Superior temporal gyrus (tissue), 1 donor: ENCODE results near the gene PVR.
"Not testable (repeated sequence)": the region's sequence is repeated elsewhere in the genome, so short reads cannot be mapped to it uniquely, and the experiment has no call there.

Experiments used
- DNase-seq: peaks from one replicate; pipeline ENCODE4 v3.0.0-alpha.2; 2016; ENCODE audit errors: extremely low spot score

PVR gene, protein sequence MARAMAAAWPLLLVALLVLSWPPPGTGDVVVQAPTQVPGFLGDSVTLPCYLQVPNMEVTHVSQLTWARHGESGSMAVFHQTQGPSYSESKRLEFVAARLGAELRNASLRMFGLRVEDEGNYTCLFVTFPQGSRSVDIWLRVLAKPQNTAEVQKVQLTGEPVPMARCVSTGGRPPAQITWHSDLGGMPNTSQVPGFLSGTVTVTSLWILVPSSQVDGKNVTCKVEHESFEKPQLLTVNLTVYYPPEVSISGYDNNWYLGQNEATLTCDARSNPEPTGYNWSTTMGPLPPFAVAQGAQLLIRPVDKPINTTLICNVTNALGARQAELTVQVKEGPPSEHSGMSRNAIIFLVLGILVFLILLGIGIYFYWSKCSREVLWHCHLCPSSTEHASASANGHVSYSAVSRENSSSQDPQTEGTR

DNA sequence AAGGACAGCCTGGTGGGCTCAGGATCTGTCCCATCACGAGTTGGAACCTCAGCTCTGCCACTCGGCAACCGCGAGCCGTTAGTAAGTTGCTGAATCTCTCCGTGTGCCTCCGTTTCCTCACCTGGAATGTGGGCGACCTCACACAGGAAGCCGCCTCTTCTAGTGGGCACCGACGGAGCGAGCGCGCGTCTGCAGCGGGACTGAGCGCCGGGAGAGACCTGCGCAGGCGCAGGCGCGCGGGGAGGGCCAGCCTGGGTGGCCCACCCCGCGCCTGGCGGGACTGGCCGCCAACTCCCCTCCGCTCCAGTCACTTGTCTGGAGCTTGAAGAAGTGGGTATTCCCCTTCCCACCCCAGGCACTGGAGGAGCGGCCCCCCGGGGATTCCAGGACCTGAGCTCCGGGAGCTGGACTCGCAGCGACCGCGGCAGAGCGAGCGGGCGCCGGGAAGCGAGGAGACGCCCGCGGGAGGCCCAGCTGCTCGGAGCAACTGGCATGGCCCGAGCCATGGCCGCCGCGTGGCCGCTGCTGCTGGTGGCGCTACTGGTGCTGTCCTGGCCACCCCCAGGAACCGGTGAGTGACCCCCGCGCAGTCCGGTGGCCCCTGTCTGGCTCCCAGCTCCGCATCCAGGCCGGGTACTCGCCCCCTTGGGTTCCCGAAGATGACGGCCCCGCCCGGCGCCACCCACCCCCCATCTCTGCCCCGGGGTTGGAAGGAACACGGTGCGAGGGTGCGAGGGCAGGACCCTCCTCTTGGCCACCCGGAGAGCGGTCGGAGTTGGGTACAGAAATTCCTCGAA, at the start of gene PVR:
TSS of gene PVR (plus strand) at position 306 of the 797 bp plus-strand sequence. CDS start at position 493, 187 bp downstream.
- peak; percentile 64 for DNase-seq

GRCh38 chr19:44596428-44597130, 47.1 kb upstream of the PVR start:
- DNase-seq = no peak

GRCh38 chr19:44597131-44597491, 46.6 kb upstream of the PVR start:
- no peak for DNase-seq

- no peak for DNase-seq
Observed at GRCh38 chr19:44598355-44598754, 45.4 kb upstream of the PVR start.

DNA sequence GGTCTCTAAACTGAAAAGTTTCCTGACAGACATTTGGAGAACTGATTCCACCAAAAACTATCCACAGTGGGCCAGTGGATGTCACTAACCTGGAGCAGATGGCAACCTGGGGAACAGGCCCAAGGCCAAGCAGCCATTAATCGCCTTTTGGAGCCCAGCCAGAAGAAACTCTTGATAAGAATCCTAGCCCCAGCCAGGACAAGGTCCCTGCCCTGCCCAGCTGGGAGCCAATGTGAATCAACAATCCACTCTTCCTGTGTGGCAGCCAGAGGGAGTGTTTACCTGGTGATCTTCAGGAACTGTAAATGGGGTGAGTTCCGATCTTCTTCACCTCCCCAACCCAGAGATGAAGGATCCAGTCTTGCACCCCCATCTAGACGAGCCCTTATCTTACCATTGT, 44.8 kb upstream of the PVR start:
- DNase-seq = no peak

GRCh38 chr19:44600466-44600865, 43.2 kb upstream of the PVR start:
- no peak for DNase-seq

- no peak for DNase-seq
Observed at GRCh38 chr19:44602081-44602480, 41.6 kb upstream of the PVR start.

GRCh38 chr19:44603201-44603945, 40.3 kb upstream of the PVR start:
- no peak for DNase-seq

- no peak for DNase-seq
Observed at GRCh38 chr19:44604241-44604640, 39.5 kb upstream of the PVR start.

DNA sequence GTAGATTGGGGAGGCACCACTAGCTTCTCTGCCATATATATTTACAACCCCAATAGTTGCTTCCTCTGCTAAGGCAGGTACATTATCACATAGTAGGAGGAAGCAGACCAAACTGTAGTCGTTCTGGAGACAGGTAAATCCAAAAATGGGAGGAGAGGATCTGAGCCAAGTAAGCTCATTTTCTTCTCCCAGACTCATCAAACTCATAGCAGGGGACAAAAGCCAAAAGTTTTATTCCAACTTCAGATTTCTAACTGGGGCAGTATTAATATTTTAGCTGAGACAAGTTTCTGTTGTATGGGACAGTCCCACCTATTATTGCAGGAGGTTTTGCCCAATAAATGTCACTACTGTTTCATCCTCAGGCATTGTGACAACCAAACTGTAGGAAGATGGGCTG, 38.2 kb upstream of the PVR start:
- no peak for DNase-seq

GRCh38 chr19:44607049-44607448, 36.7 kb upstream of the PVR start:
- no peak for DNase-seq

DNA sequence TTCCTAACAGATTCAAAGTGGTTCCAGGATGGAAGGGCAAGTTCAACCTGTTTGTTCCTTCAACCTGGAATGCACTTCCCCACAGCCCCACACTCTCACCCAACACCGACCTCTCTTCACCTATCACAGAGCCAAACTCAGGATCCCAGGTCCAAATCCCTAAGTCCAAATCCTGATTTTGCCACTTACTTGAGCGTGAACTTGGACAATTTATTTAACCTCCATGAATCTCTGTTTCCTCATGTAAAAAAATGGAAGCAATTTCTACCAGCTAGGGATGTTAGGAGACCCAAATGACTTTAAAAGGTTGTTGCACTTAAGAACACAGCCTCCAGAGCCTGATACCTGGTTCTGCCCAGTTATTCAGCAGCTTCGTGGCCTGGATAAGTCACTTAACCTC, 35.8 kb upstream of the PVR start:
- peak; percentile 8 for DNase-seq

DNA sequence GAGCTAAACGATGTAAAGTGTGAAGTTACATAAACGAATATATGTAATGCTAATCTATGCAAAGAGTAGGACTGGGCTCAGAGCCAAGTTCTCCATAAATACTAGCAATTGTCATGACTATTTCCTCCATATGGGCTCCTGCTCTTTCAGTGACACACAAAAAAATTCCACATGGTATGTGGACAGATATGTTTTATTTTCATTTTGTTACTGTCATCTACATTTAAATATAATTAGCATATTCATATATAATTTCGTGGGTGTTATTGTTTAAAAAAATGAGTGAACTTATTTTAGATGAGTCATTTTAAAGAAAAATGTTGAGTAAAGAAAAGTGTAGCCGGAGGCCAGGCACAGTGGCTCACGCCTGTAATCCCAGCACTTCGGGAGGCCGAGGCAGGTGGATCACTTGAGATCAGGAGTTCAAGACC, 35.3 kb upstream of the PVR start:
- DNase-seq = peak; percentile 69

- no peak for DNase-seq
Observed at GRCh38 chr19:44609219-44609618, 34.5 kb upstream of the PVR start.

DNA sequence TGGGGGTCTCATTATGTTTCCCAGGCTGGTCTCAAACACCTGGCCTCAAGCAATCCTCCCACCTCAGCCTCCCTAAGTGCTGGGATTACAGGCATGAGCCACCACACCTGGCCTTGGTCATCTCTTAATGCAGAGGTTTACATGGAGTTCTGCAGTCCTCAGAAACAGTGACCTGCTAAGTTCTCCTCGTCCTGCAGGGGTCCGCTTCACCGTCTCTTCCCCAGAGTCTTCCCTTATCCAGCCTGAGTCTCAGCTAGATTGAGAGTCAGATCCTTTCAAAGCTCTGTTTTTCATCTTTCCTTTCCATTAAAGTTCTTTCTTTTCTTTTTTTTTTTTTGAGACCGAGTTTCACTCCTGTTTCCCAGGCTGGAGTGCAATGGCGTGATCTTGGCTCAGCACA, 33.2 kb upstream of the PVR start:
- DNase-seq = not testable (repeated sequence)

- no peak for DNase-seq
Observed at GRCh38 chr19:44611812-44612295, 31.9 kb upstream of the PVR start.

- DNase-seq = no peak
Observed at GRCh38 chr19:44613295-44614178, 30.2 kb upstream of the PVR start, which contains the start of gene IGSF23. Gene IGSF23, plus strand, starts transcription at chr19:44613563. Its CDS starts 83 bp downstream, at chr19:44613646.

DNA sequence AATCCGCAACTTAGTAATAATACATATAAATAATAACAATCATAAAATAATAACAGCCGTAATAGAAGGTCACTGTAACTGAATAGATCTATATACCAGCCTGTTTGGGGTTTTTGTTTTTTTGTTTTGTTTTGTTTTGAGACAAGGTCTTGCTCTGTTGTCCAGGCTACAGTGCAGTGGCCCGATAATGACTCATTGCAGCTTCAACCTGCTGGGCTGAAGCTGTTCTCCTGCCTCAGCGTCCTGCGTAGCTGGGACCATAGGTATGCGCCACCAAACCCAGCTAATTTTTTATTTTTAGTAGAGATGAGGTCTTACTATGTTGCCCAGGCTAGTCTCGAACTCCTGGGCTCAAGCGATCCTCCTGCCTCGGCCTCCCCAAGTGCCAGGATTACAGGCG, 29.4 kb upstream of the PVR start:
- DNase-seq = no peak

DNA sequence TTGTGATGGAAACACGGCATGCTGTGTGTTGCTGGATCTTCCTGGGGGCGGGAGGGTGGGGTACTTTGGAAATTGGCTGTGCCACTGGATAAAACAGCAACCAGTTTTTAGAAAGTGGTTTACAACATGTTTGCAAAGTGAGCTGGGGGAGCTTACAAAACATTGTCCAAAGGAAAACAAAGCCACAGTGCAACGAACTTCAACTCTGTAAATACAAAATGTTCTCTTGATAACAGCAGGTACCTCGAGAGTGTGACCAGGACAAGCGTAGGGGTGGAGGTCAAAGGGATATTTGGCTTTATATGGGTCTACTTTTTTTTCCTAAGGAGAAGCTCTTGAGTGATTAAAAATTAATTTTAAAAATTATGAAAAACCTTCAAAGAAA, 27.9 kb upstream of the PVR start:
- DNase-seq = no peak

- DNase-seq = no peak
Observed at GRCh38 chr19:44617110-44617880, 26.4 kb upstream of the PVR start.
